ENCODE results near the gene KCNQ5. TPM values are rescaled to one million over a fixed set of nuclear protein-coding genes. Genes with fewer than 3 reads are reported as not detected.
A peak's percentile ranks its signal among the peaks of the same experiment; 100 is the strongest.

KCNQ5 gene
- total RNA-seq, 2 donors from 2014 or later = 1.3 to 8.5 TPM

- no peaks in the 10 kb centered on the region for H3K4me1 Mint-ChIP-seq
- H3K9me3 Mint-ChIP-seq = no peaks in the 10 kb centered on the region
- no peak for ATAC-seq (replicated peaks)
- no peak overlapping the region for H3K4me3 Mint-ChIP-seq
- no peaks in the 10 kb centered on the region for H3K27me3 Mint-ChIP-seq
- H3K36me3 Mint-ChIP-seq (ENCODE audit: low read depth) = no peaks in the 10 kb centered on the region
- H3K27ac Mint-ChIP-seq = no peak overlapping the region
These were observed 99.5 kb downstream of the KCNQ5 start for GRCh38 chr6:72721346-72721745.

- Mint-ChIP-seq H3K4me1 (no peaks in the 10 kb centered on the region), H3K27ac (no peak overlapping the region), H3K36me3 (ENCODE audit: low read depth) (no peaks in the 10 kb centered on the region), H3K9me3 (no peaks in the 10 kb centered on the region), H3K4me3 (no peak overlapping the region), H3K27me3 (no peaks in the 10 kb centered on the region)
- no peak for ATAC-seq (replicated peaks)
These were observed 102.7 kb downstream of the KCNQ5 start for GRCh38 chr6:72724545-72724944.

GRCh38 chr6:72728706-72729343 lies 107.0 kb downstream of the KCNQ5 start:
- H3K4me3 Mint-ChIP-seq = no peak overlapping the region
- no peak overlapping the region for H3K27ac Mint-ChIP-seq
- no peaks in the 10 kb centered on the region for H3K36me3 Mint-ChIP-seq (ENCODE audit: low read depth)
- H3K9me3 Mint-ChIP-seq = no peaks in the 10 kb centered on the region
- no peaks in the 10 kb centered on the region for H3K27me3 Mint-ChIP-seq
- ATAC-seq (replicated peaks) = no peak
- no peaks in the 10 kb centered on the region for H3K4me1 Mint-ChIP-seq

GRCh38 chr6:72733045-72733444 lies 111.2 kb downstream of the KCNQ5 start:
- no peaks in the 10 kb centered on the region for H3K9me3 Mint-ChIP-seq
- H3K4me3 Mint-ChIP-seq = no peak overlapping the region
- no peak overlapping the region for H3K27ac Mint-ChIP-seq
- ATAC-seq (replicated peaks) = no peak
- H3K4me1 Mint-ChIP-seq = no peaks in the 10 kb centered on the region
- no peaks in the 10 kb centered on the region for H3K36me3 Mint-ChIP-seq (ENCODE audit: low read depth)
- H3K27me3 Mint-ChIP-seq = no peaks in the 10 kb centered on the region

DNA sequence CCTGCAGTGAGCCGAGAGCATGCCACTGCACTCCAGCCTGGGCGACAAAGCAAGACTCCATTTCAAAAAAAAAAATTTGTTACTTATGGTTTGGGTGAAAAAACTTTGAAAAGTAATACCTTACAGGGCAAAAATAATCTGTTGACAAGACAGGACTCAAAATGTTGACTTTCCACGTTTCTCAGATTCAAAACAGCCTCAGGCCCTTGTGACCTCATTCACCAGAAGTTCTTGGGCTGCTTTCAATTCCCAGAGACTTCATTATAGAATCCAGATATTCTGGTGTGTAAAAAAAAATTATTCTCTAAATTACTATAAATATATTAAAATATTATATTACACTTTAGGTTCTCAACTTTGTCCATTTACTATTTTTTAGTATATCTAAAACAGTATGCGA lies 116.2 kb downstream of the KCNQ5 start:
- H3K9me3 Mint-ChIP-seq = no peaks in the 10 kb centered on the region
- no peak overlapping the region for H3K4me3 Mint-ChIP-seq
- no peak for ATAC-seq (replicated peaks)
- H3K4me1 Mint-ChIP-seq = no peaks in the 10 kb centered on the region
- peaks cover 4% of the 10 kb centered on the region for H3K27me3 Mint-ChIP-seq
- H3K36me3 Mint-ChIP-seq (ENCODE audit: low read depth) = no peaks in the 10 kb centered on the region
- H3K27ac Mint-ChIP-seq = no peak overlapping the region

GRCh38 chr6:72739368-72739779 lies 117.5 kb downstream of the KCNQ5 start:
- Mint-ChIP-seq H3K9me3 (no peaks in the 10 kb centered on the region), H3K4me3 (no peak overlapping the region), H3K27me3 (peaks cover 4% of the 10 kb centered on the region), H3K27ac (no peak overlapping the region), H3K4me1 (no peaks in the 10 kb centered on the region), H3K36me3 (ENCODE audit: low read depth) (no peaks in the 10 kb centered on the region)
- ATAC-seq (replicated peaks) = peak; percentile 51

- H3K4me3 Mint-ChIP-seq = no peak overlapping the region
- no peaks in the 10 kb centered on the region for H3K9me3 Mint-ChIP-seq
- no peaks in the 10 kb centered on the region for H3K36me3 Mint-ChIP-seq (ENCODE audit: low read depth)
- H3K4me1 Mint-ChIP-seq = no peaks in the 10 kb centered on the region
- ATAC-seq (replicated peaks) = peak; percentile 57
- no peak overlapping the region for H3K27ac Mint-ChIP-seq
- H3K27me3 Mint-ChIP-seq = peaks cover 4% of the 10 kb centered on the region
These were observed 118.3 kb downstream of the KCNQ5 start for GRCh38 chr6:72740135-72740534.

- Mint-ChIP-seq H3K27ac (no peak overlapping the region), H3K36me3 (ENCODE audit: low read depth) (no peaks in the 10 kb centered on the region), H3K4me1 (no peaks in the 10 kb centered on the region), H3K9me3 (no peaks in the 10 kb centered on the region), H3K4me3 (no peak overlapping the region), H3K27me3 (peaks cover 4% of the 10 kb centered on the region)
- no peak for ATAC-seq (replicated peaks)
These were observed 119.2 kb downstream of the KCNQ5 start for GRCh38 chr6:72741083-72741482.

- no peak overlapping the region for H3K27ac Mint-ChIP-seq
- H3K27me3 Mint-ChIP-seq = peaks cover 4% of the 10 kb centered on the region
- no peaks in the 10 kb centered on the region for H3K4me1 Mint-ChIP-seq
- no peaks in the 10 kb centered on the region for H3K9me3 Mint-ChIP-seq
- H3K36me3 Mint-ChIP-seq (ENCODE audit: low read depth) = no peaks in the 10 kb centered on the region
- no peak overlapping the region for H3K4me3 Mint-ChIP-seq
- ATAC-seq (replicated peaks) = no peak
These were observed 120.3 kb downstream of the KCNQ5 start for GRCh38 chr6:72742001-72742673.

- Mint-ChIP-seq H3K27ac (no peak overlapping the region), H3K36me3 (ENCODE audit: low read depth) (no peaks in the 10 kb centered on the region), H3K4me1 (no peaks in the 10 kb centered on the region), H3K9me3 (no peaks in the 10 kb centered on the region), H3K4me3 (no peak overlapping the region), H3K27me3 (no peaks in the 10 kb centered on the region)
- ATAC-seq (replicated peaks) = no peak
These were observed 124.4 kb downstream of the KCNQ5 start for GRCh38 chr6:72746276-72746675.

DNA sequence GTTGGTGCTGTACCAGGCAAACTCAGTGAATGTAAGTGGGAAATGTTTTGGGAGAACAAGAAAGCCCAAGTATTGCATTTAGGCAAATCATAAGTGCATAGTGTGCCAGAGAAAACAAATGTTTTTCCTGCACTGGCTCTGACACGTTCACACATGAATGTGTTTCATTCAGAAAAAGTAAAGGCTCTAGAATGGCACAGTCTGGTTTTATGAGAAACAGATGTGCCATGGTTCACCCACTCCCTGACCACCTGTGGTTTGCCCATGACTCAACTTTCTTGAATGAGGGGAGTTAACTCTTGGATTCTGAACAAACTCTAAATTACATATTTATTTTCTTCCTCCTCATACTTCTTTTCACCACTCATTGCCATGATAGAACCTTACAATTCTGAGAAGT lies 126.9 kb downstream of the KCNQ5 start:
- H3K27me3 Mint-ChIP-seq = no peaks in the 10 kb centered on the region
- H3K27ac Mint-ChIP-seq = no peak overlapping the region
- H3K36me3 Mint-ChIP-seq (ENCODE audit: low read depth) = no peaks in the 10 kb centered on the region
- H3K9me3 Mint-ChIP-seq = no peaks in the 10 kb centered on the region
- no peak overlapping the region for H3K4me3 Mint-ChIP-seq
- ATAC-seq (replicated peaks) = no peak
- no peaks in the 10 kb centered on the region for H3K4me1 Mint-ChIP-seq

DNA sequence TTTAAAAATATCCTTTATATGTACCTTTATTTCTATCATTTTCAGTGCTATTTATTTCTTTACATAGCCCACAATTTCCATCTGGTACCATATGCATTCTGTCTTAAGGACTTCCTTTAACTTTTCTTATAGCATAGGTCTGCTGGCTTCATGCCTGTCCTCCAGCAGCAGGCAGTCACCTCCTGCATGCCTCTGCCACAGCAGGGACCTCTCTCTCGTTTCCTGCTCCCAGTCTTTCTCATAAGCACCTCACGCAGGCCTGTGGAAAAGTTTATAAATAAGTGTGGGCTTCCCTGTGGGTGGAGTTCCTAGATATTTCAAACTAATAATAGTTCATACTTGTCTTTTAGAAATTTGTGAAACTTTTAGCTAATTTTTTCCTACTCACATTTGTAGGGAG lies 133.9 kb downstream of the KCNQ5 start:
- H3K9me3 Mint-ChIP-seq = no peaks in the 10 kb centered on the region
- no peak overlapping the region for H3K4me3 Mint-ChIP-seq
- H3K27me3 Mint-ChIP-seq = peaks cover 2% of the 10 kb centered on the region
- H3K4me1 Mint-ChIP-seq = no peaks in the 10 kb centered on the region
- ATAC-seq (replicated peaks) = no peak
- H3K36me3 Mint-ChIP-seq (ENCODE audit: low read depth) = no peaks in the 10 kb centered on the region
- no peak overlapping the region for H3K27ac Mint-ChIP-seq

DNA sequence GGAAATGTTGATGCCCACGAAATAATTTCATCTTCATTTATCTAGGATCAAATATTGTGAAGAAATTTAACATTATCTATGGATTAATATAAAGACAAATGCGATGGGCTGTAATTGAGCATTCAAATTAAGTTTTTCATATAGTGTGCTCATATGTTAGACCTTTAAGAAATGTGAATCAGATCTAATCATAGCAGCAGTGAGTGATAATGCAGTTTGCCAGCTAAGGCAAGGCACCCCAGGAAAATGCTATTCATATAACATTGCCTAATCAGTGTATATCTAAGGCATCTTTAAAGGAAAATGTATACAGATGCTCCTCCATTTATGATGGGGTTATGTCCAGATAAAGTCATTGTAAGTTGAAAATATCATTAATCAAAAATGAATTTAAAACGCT lies 135.2 kb downstream of the KCNQ5 start:
- no peak overlapping the region for H3K27ac Mint-ChIP-seq
- no peak for ATAC-seq (replicated peaks)
- no peaks in the 10 kb centered on the region for H3K9me3 Mint-ChIP-seq
- peaks cover 2% of the 10 kb centered on the region for H3K27me3 Mint-ChIP-seq
- H3K36me3 Mint-ChIP-seq (ENCODE audit: low read depth) = no peaks in the 10 kb centered on the region
- H3K4me1 Mint-ChIP-seq = no peaks in the 10 kb centered on the region
- H3K4me3 Mint-ChIP-seq = no peak overlapping the region

DNA sequence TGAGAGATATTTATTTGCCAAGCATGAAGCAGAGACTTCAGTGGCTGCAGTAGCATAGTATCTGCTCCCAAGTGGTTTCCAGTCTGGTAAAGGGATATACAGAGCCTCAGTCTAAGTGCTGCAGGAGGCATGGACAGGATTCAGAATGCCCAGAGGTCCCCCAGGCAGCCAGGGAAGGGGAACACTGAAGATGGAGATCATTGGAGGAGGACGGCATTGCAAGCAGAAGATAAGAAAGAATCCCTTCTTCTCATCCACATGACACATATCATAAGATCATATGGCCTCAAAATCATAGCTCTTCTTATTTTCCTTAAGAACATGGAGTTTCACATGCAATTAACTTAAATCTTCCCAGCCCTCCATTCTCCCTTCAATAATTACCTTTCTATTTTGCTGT lies 136.1 kb downstream of the KCNQ5 start:
- Mint-ChIP-seq H3K36me3 (ENCODE audit: low read depth) (no peaks in the 10 kb centered on the region), H3K27me3 (peaks cover 2% of the 10 kb centered on the region), H3K9me3 (no peaks in the 10 kb centered on the region), H3K27ac (no peak overlapping the region), H3K4me3 (no peak overlapping the region), H3K4me1 (no peaks in the 10 kb centered on the region)
- ATAC-seq (replicated peaks) = no peak

DNA sequence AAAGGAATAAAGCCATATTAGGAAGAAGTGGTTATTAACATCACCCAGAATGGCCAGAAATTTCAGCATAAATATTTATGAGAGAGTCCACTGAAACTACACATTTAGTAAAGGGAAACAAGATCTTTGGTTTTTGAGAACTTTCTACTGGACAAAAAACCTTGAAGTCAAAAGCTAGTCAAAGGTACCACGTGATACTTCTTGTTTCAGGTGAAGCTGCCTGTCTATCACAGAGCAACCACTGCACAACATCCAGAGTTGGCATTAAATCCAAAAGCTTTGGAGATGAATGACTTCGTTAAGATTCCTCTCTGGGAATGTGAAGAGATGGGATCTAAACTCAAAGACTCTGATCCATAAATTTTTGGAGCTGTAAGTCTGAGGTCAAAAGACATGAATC lies 137.0 kb downstream of the KCNQ5 start:
- H3K9me3 Mint-ChIP-seq = no peaks in the 10 kb centered on the region
- no peak for ATAC-seq (replicated peaks)
- H3K27ac Mint-ChIP-seq = no peak overlapping the region
- no peak overlapping the region for H3K4me3 Mint-ChIP-seq
- no peaks in the 10 kb centered on the region for H3K4me1 Mint-ChIP-seq
- no peaks in the 10 kb centered on the region for H3K36me3 Mint-ChIP-seq (ENCODE audit: low read depth)
- H3K27me3 Mint-ChIP-seq = peaks cover 2% of the 10 kb centered on the region

Measured in activated T-helper 17 cell treated with anti-CD3 and anti-CD28 coated beads, Interleukin-2, amount 50 U/mL, for 72 hours (primary cell).